ENCODE measurements around the gene EHD2.

DNA sequence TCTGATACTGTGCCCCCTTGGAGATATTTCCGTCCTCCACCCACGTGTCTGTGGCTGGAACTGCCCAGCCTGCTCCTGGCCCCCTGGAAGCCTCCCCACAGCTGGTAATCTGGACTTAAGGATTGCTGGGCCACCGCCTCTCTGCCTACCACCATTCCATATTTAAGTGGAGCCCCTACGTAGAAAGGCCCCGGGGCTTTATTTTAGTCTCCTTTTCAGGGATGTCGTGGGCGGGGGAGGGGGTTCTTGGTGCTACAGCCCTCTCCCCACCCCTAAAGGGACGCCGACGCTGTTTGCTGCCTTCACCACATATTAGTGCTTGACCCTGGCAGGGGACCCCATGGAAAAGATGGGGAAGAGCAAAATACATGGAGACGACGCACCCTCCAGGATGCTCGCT, 29.4 kb downstream of the EHD2 start:
- TF ChIP-seq CTCF (IDR thresholded peaks at IDR 0.05 in 2 of 3, conservative IDR thresholded peaks at IDR 0.05 in 1 of 3; ENCODE audit: borderline replicate concordance in 1 of 3, insufficient read depth in 1 of 3, low read depth in 2 of 3, low read length in 2 of 3) (no peak), MAX (IDR thresholded peaks at IDR 0.05) (no peak)

Data from HCT116 (cell line).